ENCODE results near the gene CPED1.

The CPED1 gene

GRCh38 chr7:121157885-121158590, 169.5 kb downstream of the CPED1 start:
- no peak for TF ChIP-seq REST (IDR thresholded peaks at IDR 0.05; ENCODE audit: insufficient read depth in 1 of 2, low read depth in 2 of 2, low read length in 2 of 2)
- no peak for TF ChIP-seq TAF1 (IDR thresholded peaks at IDR 0.05; ENCODE audit: borderline replicate concordance, insufficient read depth, low read length)
- no peak for TF ChIP-seq POLR2AphosphoS5 (IDR thresholded peaks at IDR 0.05; ENCODE audit: low read depth, low read length)
- no peak for TF ChIP-seq SIN3A (IDR thresholded peaks at IDR 0.05; ENCODE audit: borderline replicate concordance, insufficient read depth, low read length)
- no peak for TF ChIP-seq FOXP2 (optimal IDR thresholded peaks at IDR 0.05; ENCODE audit: borderline replicate concordance, extremely low read depth, extremely low read length, insufficient read depth)

DNA sequence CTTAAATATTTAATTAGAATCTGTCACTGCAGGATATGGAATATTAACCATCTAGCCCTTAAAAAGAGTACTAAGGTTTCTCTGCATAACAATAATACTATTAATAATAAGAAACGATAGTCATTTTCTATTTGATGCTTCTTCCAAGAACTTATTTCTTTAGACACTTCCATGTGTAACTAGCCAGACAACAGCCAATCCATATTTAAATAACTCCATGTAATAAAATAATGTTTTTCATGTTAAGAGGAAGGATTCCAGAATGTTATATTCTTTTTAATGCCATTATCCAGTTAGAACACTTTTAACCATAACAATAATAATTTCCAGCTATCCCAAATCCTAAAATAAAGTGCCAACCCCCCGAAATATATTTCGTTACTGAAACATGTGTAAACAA, 170.2 kb downstream of the CPED1 start:
- TF ChIP-seq POLR2AphosphoS5 (IDR thresholded peaks at IDR 0.05; ENCODE audit: low read depth, low read length) (no peak), FOXP2 (optimal IDR thresholded peaks at IDR 0.05; ENCODE audit: borderline replicate concordance, extremely low read depth, extremely low read length, insufficient read depth) (no peak), TAF1 (IDR thresholded peaks at IDR 0.05; ENCODE audit: borderline replicate concordance, insufficient read depth, low read length) (no peak), REST (IDR thresholded peaks at IDR 0.05; ENCODE audit: insufficient read depth in 1 of 2, low read depth in 2 of 2, low read length in 2 of 2) (no peak), SIN3A (IDR thresholded peaks at IDR 0.05; ENCODE audit: borderline replicate concordance, insufficient read depth, low read length) (no peak)

DNA sequence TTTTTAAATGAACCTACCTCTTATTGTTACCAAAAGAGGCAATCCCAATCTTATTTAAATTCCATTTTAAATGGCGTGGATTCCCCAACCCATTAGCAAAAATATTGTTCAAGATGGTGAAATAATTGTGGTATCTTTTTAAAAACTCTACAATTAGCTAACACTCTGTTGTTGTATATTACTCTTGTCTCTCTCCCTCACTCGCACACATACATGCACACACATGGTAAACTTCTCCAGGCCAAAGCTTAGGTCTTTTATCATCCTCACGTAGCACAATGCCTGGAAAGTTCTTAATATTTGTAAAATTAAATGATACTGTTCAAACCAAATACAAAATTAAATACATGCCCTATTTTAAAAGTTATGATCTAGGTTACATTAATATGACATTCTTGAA, 171.0 kb downstream of the CPED1 start:
- TF ChIP-seq TAF1 (IDR thresholded peaks at IDR 0.05; ENCODE audit: borderline replicate concordance, insufficient read depth, low read length): no peak
- no peak for TF ChIP-seq POLR2AphosphoS5 (IDR thresholded peaks at IDR 0.05; ENCODE audit: low read depth, low read length)
- no peak for TF ChIP-seq FOXP2 (optimal IDR thresholded peaks at IDR 0.05; ENCODE audit: borderline replicate concordance, extremely low read depth, extremely low read length, insufficient read depth)
- TF ChIP-seq SIN3A (IDR thresholded peaks at IDR 0.05; ENCODE audit: borderline replicate concordance, insufficient read depth, low read length): no peak
- no peak for TF ChIP-seq REST (IDR thresholded peaks at IDR 0.05; ENCODE audit: insufficient read depth in 1 of 2, low read depth in 2 of 2, low read length in 2 of 2)

DNA sequence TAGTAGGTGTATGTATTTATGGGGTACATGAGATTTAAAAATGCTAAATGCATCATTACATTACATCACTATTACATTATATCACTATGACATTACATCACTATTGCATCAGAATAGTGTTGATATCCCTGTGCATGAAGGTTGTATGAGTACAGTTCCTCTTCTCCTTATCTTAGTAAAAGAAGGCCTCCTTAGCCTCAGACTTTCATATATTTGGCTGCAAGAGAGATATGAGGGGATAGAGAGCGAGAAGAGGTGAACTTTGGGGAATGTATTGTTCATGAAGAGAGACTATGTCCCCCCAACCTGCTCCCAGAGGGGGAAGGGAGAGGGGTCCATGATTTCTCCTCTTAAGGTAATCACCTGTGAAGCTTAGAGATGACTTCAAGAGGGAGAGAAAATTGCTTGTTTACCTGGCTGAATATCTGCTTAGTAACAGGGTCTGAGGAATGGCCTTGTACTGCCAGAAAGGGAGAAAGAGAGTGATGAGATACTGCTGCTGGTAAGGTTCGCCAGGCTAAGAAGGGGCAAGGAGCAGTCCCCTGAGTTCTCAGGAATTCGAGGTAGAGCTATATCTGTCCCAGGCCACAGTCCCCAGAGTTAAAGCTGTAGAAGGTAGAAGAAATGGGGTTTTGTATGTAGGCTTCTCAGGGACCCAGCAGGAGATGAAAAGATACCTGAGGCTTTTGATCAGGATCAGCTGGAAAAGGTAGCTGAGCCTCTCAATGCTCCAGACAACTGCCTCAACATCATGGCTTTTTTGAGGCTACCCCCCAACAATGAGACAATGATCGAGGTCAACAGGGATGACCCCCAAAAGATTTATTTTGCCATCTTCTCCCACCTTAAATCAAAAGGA, 171.9 kb downstream of the CPED1 start:
- TF ChIP-seq TAF1 (IDR thresholded peaks at IDR 0.05; ENCODE audit: borderline replicate concordance, insufficient read depth, low read length) (no peak), REST (IDR thresholded peaks at IDR 0.05; ENCODE audit: insufficient read depth in 1 of 2, low read depth in 2 of 2, low read length in 2 of 2) (no peak), SIN3A (IDR thresholded peaks at IDR 0.05; ENCODE audit: borderline replicate concordance, insufficient read depth, low read length) (no peak), POLR2AphosphoS5 (IDR thresholded peaks at IDR 0.05; ENCODE audit: low read depth, low read length) (no peak), FOXP2 (optimal IDR thresholded peaks at IDR 0.05; ENCODE audit: borderline replicate concordance, extremely low read depth, extremely low read length, insufficient read depth) (no peak)
